Keratinocyte (primary cell): ENCODE data around the gene YTHDF1. TPM values are rescaled to one million over a fixed set of nuclear protein-coding genes. Genes with fewer than 3 reads are reported as not detected.
A peak's percentile ranks its signal among the peaks of the same experiment; 100 is the strongest.

Source experiments
- DNase-seq: peaks from one replicate; pipeline ENCODE4 v3.0.0-alpha.2; 2011; ENCODE audit warnings: low read depth, missing footprints, low spot score
- FAIRE-seq: peaks from 2 replicates; lab custom pipeline; 2011; peaks lifted over from hg19 to GRCh38; lab: Jason Lieb, UNC
- H2AFZ ChIP-seq: 2 replicates; pipeline ENCODE4 v1.6.0; 2012; ENCODE audit warnings: low read length, control low read depth, inconsistent platforms; ENCODE audit not compliant: control insufficient read depth
- H3K27ac ChIP-seq: 2 replicates; pipeline ENCODE4 v1.5.1; 2011; ENCODE audit warnings: low read length; ENCODE audit not compliant: control insufficient read depth, insufficient read depth
- H3K27me3 ChIP-seq: 3 replicates; pipeline ENCODE4 v1.6.0; 2011; ENCODE audit warnings: low read length; ENCODE audit not compliant: control insufficient read depth, insufficient read depth; ENCODE audit errors: extremely low read depth
- H3K36me3 ChIP-seq, 2 experiments: 2 replicates in 1 of 2; 3 replicates in 1 of 2; pipeline ENCODE4 v1.5.1; 2011; ENCODE audit warnings: low read length in 2 of 2, mild to moderate bottlenecking in 1 of 2; ENCODE audit not compliant: control insufficient read depth in 2 of 2, insufficient read depth in 2 of 2; ENCODE audit errors: extremely low read depth in 1 of 2
- H3K4me1 ChIP-seq: 3 replicates; pipeline ENCODE4 v1.5.1; 2011; ENCODE audit warnings: low read length; ENCODE audit not compliant: control insufficient read depth, insufficient read depth; ENCODE audit errors: extremely low read depth
- H3K4me2 ChIP-seq: 3 replicates; pipeline ENCODE4 v1.6.0; 2011; ENCODE audit warnings: low read depth, low read length; ENCODE audit not compliant: control insufficient read depth, insufficient read depth; ENCODE audit errors: extremely low read depth
- H3K4me3 ChIP-seq, 3 experiments: fragments of 200-600 bp in 1 of 3; sonication (generic) in 1 of 3; 2 replicates in 2 of 3; 3 replicates in 1 of 3; pipeline ENCODE4 v1.5.1; 2011 to 2016; ENCODE audit warnings: low read length in 3 of 3, mild to moderate bottlenecking in 3 of 3, control low read depth in 2 of 3, inconsistent platforms in 1 of 3, low read depth in 1 of 3, mixed read lengths in 1 of 3, mixed run types in 1 of 3, moderate library complexity in 1 of 3; ENCODE audit not compliant: control insufficient read depth in 2 of 3, insufficient read depth in 2 of 3; ENCODE audit errors: extremely low read depth in 1 of 3
- H3K79me2 ChIP-seq: 2 replicates; pipeline ENCODE4 v1.6.0; 2012; ENCODE audit warnings: low read length; ENCODE audit not compliant: control insufficient read depth, insufficient read depth
- H3K9ac ChIP-seq: 3 replicates; pipeline ENCODE4 v1.6.0; 2011; ENCODE audit warnings: low read length; ENCODE audit not compliant: control insufficient read depth, insufficient read depth; ENCODE audit errors: extremely low read depth
- H3K9me1 ChIP-seq: 3 replicates; pipeline ENCODE4 v1.6.0; 2011; ENCODE audit warnings: low read length; ENCODE audit not compliant: control insufficient read depth, insufficient read depth; ENCODE audit errors: extremely low read depth
- H3K9me3 ChIP-seq: 2 replicates; pipeline ENCODE4 v1.5.1; 2012; ENCODE audit warnings: low read depth, low read length; ENCODE audit not compliant: control insufficient read depth
- H4K20me1 ChIP-seq: 3 replicates; pipeline ENCODE4 v1.6.0; 2011; ENCODE audit warnings: low read length; ENCODE audit not compliant: control insufficient read depth, insufficient read depth; ENCODE audit errors: extremely low read depth
- EZH2 ChIP-seq: IDR thresholded peaks from one replicate; pipeline ENCODE4 v1.6.1; 2012; ENCODE audit warnings: inconsistent platforms, mild to moderate bottlenecking, low read length, moderate library complexity
- dilution Hi-C: fragments of 300-500 bp; cut with MboI; formaldehyde crosslinking; loops from one replicate; pipeline ENCODE4 v1.7.0; 2020; ENCODE audit warnings: low sequenced_read_pairs; ENCODE audit not compliant: extremely low pct_ligation_motif_present
- polyA plus RNA-seq, 5 experiments: library from polyadenylated mRNA; depleted of rRNA in 3 of 5; stranded (reverse) in 3 of 5; stranded (forward) in 1 of 5; unstranded in 1 of 5; fragments of >200 nt; gene quantifications; 1 replicate in 1 of 5; 2 replicates in 3 of 5; 3 replicates in 1 of 5; pipeline versions ENCODE4 v1.2.1 to v1.2.3, GENCODE V29; 2011 to 2012; ENCODE audit warnings: missing spikeins in 2 of 5, low read depth in 1 of 5, low replicate concordance in 1 of 5
- TF ChIP-seq, protein P1 (sequence below), 3 experiments: IDR thresholded peaks in 1 of 3; conservative IDR thresholded peaks in 1 of 3; optimal IDR thresholded peaks in 1 of 3; 2 replicates in 2 of 3; 3 replicates in 1 of 3; pipeline versions ENCODE3 to v1.5.1; 2011; ENCODE audit warnings: low read length in 3 of 3, mild to moderate bottlenecking in 3 of 3, moderate library complexity in 2 of 3, control low read depth in 1 of 3, inconsistent platforms in 1 of 3; ENCODE audit not compliant: insufficient read depth in 2 of 3; ENCODE audit errors: extremely low read depth in 1 of 3

YTHDF1 gene
- polyA plus RNA-seq, 1 donor (not counting 4 experiments of a cell fraction or from before 2014, with no cell fraction given), result 26.4 TPM

DNA sequence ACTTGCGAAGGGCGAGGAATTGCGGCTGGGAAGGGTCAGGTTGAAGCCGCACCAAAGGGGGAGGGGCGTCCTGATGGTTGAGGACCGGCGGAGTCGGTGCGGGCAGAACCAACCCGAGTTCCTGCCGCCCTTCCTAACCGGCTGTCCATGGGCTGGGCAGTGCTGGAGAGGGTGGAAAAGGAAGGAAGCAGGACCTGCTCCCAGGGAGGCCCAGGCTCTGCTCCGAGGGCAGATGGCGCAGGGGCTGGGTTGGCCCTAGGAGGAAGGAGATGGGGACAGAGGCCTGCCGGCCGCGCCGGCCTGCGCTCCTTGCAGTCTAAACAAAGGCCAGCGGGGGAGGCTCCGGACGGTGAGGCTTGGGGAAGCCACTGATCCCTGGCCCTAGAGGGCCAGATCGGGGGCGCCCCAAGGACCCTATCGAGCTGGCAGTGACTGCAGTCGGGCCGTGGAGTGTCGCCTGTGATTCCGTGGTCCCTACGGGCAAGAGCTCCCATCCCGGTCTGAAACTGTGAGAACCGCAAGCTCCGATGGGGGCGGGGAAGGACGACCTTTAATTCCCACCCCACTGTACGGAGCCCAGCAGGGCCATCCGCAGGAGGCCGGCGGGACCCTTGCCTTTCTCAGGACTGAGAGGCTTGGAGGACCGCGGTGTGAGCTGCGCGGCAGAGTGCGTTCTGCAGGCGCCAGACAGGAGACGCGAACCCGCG lies 39.4 kb downstream of the YTHDF1 start:
- Histone ChIP-seq H3K27ac (no peak overlapping the region), H2AFZ (no peak overlapping the region), H3K4me1 (peaks cover 2% of the 10 kb centered on the region), H3K9me1 (no peaks in the 10 kb centered on the region), H4K20me1 (peaks cover 5% of the 10 kb centered on the region), H3K9me3 (no peaks in the 10 kb centered on the region), H3K9ac (no peak overlapping the region), H3K4me3 (no peak overlapping the region), H3K27me3 (peaks cover 88% of the 10 kb centered on the region), H3K4me2 (no peak overlapping the region), H3K36me3 (no peaks in the 10 kb centered on the region), H3K79me2 (no peaks in the 10 kb centered on the region)
- dilution Hi-C loops, result no loop called here
- TF ChIP-seq, protein P1, sequence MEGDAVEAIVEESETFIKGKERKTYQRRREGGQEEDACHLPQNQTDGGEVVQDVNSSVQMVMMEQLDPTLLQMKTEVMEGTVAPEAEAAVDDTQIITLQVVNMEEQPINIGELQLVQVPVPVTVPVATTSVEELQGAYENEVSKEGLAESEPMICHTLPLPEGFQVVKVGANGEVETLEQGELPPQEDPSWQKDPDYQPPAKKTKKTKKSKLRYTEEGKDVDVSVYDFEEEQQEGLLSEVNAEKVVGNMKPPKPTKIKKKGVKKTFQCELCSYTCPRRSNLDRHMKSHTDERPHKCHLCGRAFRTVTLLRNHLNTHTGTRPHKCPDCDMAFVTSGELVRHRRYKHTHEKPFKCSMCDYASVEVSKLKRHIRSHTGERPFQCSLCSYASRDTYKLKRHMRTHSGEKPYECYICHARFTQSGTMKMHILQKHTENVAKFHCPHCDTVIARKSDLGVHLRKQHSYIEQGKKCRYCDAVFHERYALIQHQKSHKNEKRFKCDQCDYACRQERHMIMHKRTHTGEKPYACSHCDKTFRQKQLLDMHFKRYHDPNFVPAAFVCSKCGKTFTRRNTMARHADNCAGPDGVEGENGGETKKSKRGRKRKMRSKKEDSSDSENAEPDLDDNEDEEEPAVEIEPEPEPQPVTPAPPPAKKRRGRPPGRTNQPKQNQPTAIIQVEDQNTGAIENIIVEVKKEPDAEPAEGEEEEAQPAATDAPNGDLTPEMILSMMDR (optimal IDR thresholded peaks at IDR 0.05 in 1 of 3, IDR thresholded peaks at IDR 0.05 in 1 of 3, conservative IDR thresholded peaks at IDR 0.05 in 1 of 3; ENCODE audit: extremely low read depth in 1 of 3, insufficient read depth in 2 of 3, low read length in 3 of 3), result no peak
- peak; percentile 82 for TF ChIP-seq EZH2
- DNase-seq, result no peak
- no peak for FAIRE-seq

- dilution Hi-C loops, result no loop called here
- no peak for FAIRE-seq
- H3K9me1 ChIP-seq, result no peaks in the 10 kb centered on the region
Measured at GRCh38 chr20:63176034-63176426, 39.9 kb downstream of the YTHDF1 start.

More at GRCh38 chr20:63176034-63176426, 39.9 kb downstream of the YTHDF1 start:
- no peak overlapping the region for H3K27ac ChIP-seq
- H4K20me1 ChIP-seq, result peaks cover 5% of the 10 kb centered on the region
- H3K4me3 ChIP-seq, result no peak overlapping the region
- no peak for TF ChIP-seq EZH2
- TF ChIP-seq, protein P1 (optimal IDR thresholded peaks at IDR 0.05 in 1 of 3, IDR thresholded peaks at IDR 0.05 in 1 of 3, conservative IDR thresholded peaks at IDR 0.05 in 1 of 3; ENCODE audit: extremely low read depth in 1 of 3, insufficient read depth in 2 of 3, low read length in 3 of 3), result no peak
- no peak overlapping the region for H2AFZ ChIP-seq
- no peak overlapping the region for H3K9ac ChIP-seq
- H3K27me3 ChIP-seq, result peaks cover 94% of the 10 kb centered on the region
- H3K4me2 ChIP-seq, result no peak overlapping the region
- peaks cover 2% of the 10 kb centered on the region for H3K4me1 ChIP-seq
- no peaks in the 10 kb centered on the region for H3K79me2 ChIP-seq
- no peaks in the 10 kb centered on the region for H3K9me3 ChIP-seq
- DNase-seq, result no peak
- H3K36me3 ChIP-seq, result no peaks in the 10 kb centered on the region
